H1 (cell line): ENCODE results near the gene PBLD. TPM values are rescaled to one million over a fixed set of nuclear protein-coding genes. Genes with fewer than 3 reads are reported as not detected.

Experiments used
- CTCF ChIA-PET: fragments of 300-600 bp; sonication (Branson Sonifier 250); formaldehyde crosslinking; loops from one replicate; lab custom pipeline; 2021; ENCODE audit not compliant: partially characterized antibody; lab: Charles Lee
- POLR2A ChIA-PET: fragments of 300-600 bp; sonication (Branson Sonifier 250); formaldehyde crosslinking; loops from one replicate; lab custom pipeline; 2021; ENCODE audit warnings: inconsistent platforms; ENCODE audit not compliant: partially characterized antibody; lab: Charles Lee
- DNase-seq, 2 experiments: peaks; one replicate each; pipeline versions ENCODE4 v3.0.0 to v3.0.0-alpha.2; 2010 to 2022; ENCODE audit warnings: low spot score in 2 of 2, low read depth in 1 of 2, mixed read lengths in 1 of 2
- FAIRE-seq: peaks from 2 replicates; lab custom pipeline; 2011; peaks lifted over from hg19 to GRCh38; lab: Jason Lieb, UNC
- H2AFZ ChIP-seq: 2 replicates; pipeline ENCODE4 v1.8.1; 2012; ENCODE audit warnings: low read length, inconsistent platforms
- H2AK5ac ChIP-seq: 2 replicates; pipeline ENCODE4 v1.6.1; 2013; ENCODE audit warnings: low read depth, low read length
- H2BK120ac ChIP-seq: replicated peaks from 2 replicates; pipeline ENCODE3; 2013; ENCODE audit warnings: low read depth, low read length, inconsistent platforms
- H2BK12ac ChIP-seq: 2 replicates; pipeline ENCODE4 v1.6.1; 2013; ENCODE audit warnings: low read depth, low read length
- H2BK15ac ChIP-seq: 2 replicates; pipeline ENCODE4 v1.6.1; 2013; ENCODE audit warnings: low read length
- H2BK20ac ChIP-seq: 2 replicates; pipeline ENCODE4 v1.6.1; 2013; ENCODE audit warnings: low read length
- H2BK5ac ChIP-seq: 2 replicates; pipeline ENCODE4 v1.6.1; 2013; ENCODE audit warnings: low read depth, low read length
- H3K14ac ChIP-seq: 2 replicates; pipeline ENCODE4 v1.6.1; 2013; ENCODE audit warnings: inconsistent platforms; ENCODE audit not compliant: insufficient read length
- H3K18ac ChIP-seq: 2 replicates; pipeline ENCODE4 v1.6.1; 2013; ENCODE audit warnings: low read length; ENCODE audit errors: extremely low read depth
- H3K23ac ChIP-seq: 2 replicates; pipeline ENCODE4 v1.6.1; 2013; ENCODE audit warnings: inconsistent platforms; ENCODE audit not compliant: insufficient read length
- H3K23me2 ChIP-seq: 2 replicates; pipeline ENCODE4 v1.6.1; 2013; ENCODE audit warnings: low read depth, low read length
- H3K27ac ChIP-seq: 2 replicates; pipeline ENCODE4 v1.6.1; 2011; ENCODE audit warnings: low read depth, low read length, inconsistent platforms
- H3K27me3 ChIP-seq, 4 experiments: replicated peaks in 1 of 4; 1 replicate in 1 of 4; 2 replicates in 3 of 4; pipeline versions ENCODE4 v1.6.1 to v1.8.1; 2011 to 2013; ENCODE audit warnings: low read length in 3 of 4, mild to moderate bottlenecking in 3 of 4, inconsistent platforms in 2 of 4, mixed read lengths in 2 of 4, moderate library complexity in 1 of 4; ENCODE audit not compliant: control insufficient read depth in 3 of 4, insufficient read depth in 3 of 4; ENCODE audit errors: extremely low read depth in 1 of 4
- H3K36me3 ChIP-seq, 4 experiments: 2 replicates each; pipeline versions ENCODE4 v1.6.1 to v1.8.1; 2011 to 2013; ENCODE audit warnings: mild to moderate bottlenecking in 4 of 4, low read length in 3 of 4, moderate library complexity in 2 of 4, control low read depth in 1 of 4, inconsistent platforms in 1 of 4; ENCODE audit not compliant: insufficient read depth in 4 of 4, control insufficient read depth in 2 of 4
- H3K4ac ChIP-seq: replicated peaks from 2 replicates; pipeline ENCODE3; 2013; ENCODE audit warnings: low read length, low read depth, mixed read lengths, inconsistent platforms; ENCODE audit not compliant: insufficient read length
- H3K4me1 ChIP-seq, 4 experiments: replicated peaks in 1 of 4; 1 replicate in 1 of 4; 2 replicates in 3 of 4; pipeline versions ENCODE4 v1.6.1 to v1.8.1; 2011 to 2013; ENCODE audit warnings: low read length in 3 of 4, inconsistent platforms in 2 of 4, mixed read lengths in 1 of 4; ENCODE audit not compliant: insufficient read depth in 4 of 4, control insufficient read depth in 3 of 4
- H3K4me2 ChIP-seq, 2 experiments: 2 replicates each; pipeline versions ENCODE4 v1.6.1 to v1.8.1; 2011 to 2013; ENCODE audit warnings: low read depth in 2 of 2, low read length in 2 of 2, control low read depth in 1 of 2, inconsistent platforms in 1 of 2, mild to moderate bottlenecking in 1 of 2; ENCODE audit not compliant: insufficient read depth in 1 of 2
- H3K4me3 ChIP-seq, 4 experiments: fragments of 200-600, 300-600 bp in 1 of 4; sonication (generic), shearing (Covaris generic), sonication (Bioruptor Twin) in 1 of 4; 2 replicates each; pipeline versions ENCODE4 v1.5.1 to v1.8.1; 2011 to 2016; ENCODE audit warnings: low read length in 4 of 4, low read depth in 3 of 4, control low read depth in 2 of 4, inconsistent platforms in 2 of 4, mild to moderate bottlenecking in 2 of 4, mixed read lengths in 1 of 4, moderate library complexity in 1 of 4; ENCODE audit not compliant: insufficient read depth in 2 of 4; ENCODE audit errors: extremely low read depth in 1 of 4
- H3K56ac ChIP-seq: replicated peaks from 2 replicates; pipeline ENCODE3; 2013; ENCODE audit warnings: low read depth, mild to moderate bottlenecking, mixed read lengths, low read length, inconsistent platforms; ENCODE audit not compliant: insufficient read length
- H3K79me1 ChIP-seq: 2 replicates; pipeline ENCODE4 v1.6.1; 2013; ENCODE audit warnings: low read depth, low read length, control low read depth
- H3K79me2 ChIP-seq, 2 experiments: 2 replicates each; pipeline versions ENCODE4 v1.6.1 to v1.8.1; 2012 to 2013; ENCODE audit warnings: low read length in 2 of 2, mild to moderate bottlenecking in 2 of 2, inconsistent platforms in 1 of 2; ENCODE audit not compliant: insufficient read depth in 2 of 2, control insufficient read depth in 1 of 2
- H3K9ac ChIP-seq, 4 experiments: replicated peaks in 1 of 4; 1 replicate in 1 of 4; 2 replicates in 3 of 4; pipeline versions ENCODE4 v1.6.1 to v1.8.1; 2011 to 2013; ENCODE audit warnings: low read depth in 3 of 4, low read length in 3 of 4, control low read depth in 2 of 4, mild to moderate bottlenecking in 2 of 4, moderate library complexity in 2 of 4, inconsistent platforms in 1 of 4; ENCODE audit errors: extremely low read depth in 1 of 4
- H3K9me3 ChIP-seq, 2 experiments: 2 replicates each; pipeline versions ENCODE4 v1.6.1 to v1.8.1; 2012 to 2013; ENCODE audit warnings: mild to moderate bottlenecking in 2 of 2, moderate library complexity in 2 of 2, control low read depth in 1 of 2, inconsistent platforms in 1 of 2, low read depth in 1 of 2, low read length in 1 of 2, mixed read lengths in 1 of 2; ENCODE audit not compliant: insufficient read depth in 2 of 2
- H4K20me1 ChIP-seq, 2 experiments: replicated peaks in 1 of 2; 2 replicates each; pipeline versions ENCODE3 to v1.8.1; 2011 to 2013; ENCODE audit warnings: inconsistent platforms in 2 of 2, low read length in 2 of 2, mild to moderate bottlenecking in 1 of 2; ENCODE audit not compliant: insufficient read depth in 2 of 2, control insufficient read depth in 1 of 2
- H4K5ac ChIP-seq: 2 replicates; pipeline ENCODE4 v1.6.1; 2013; ENCODE audit warnings: low read length, low read depth, mixed read lengths, inconsistent platforms; ENCODE audit not compliant: insufficient read length
- H4K8ac ChIP-seq: 2 replicates; pipeline ENCODE4 v1.8.0; 2013; ENCODE audit warnings: mild to moderate bottlenecking, moderate library complexity, low read length, inconsistent platforms; ENCODE audit not compliant: insufficient read depth; ENCODE audit errors: extremely low read depth
- H4K91ac ChIP-seq: replicated peaks from 2 replicates; pipeline ENCODE3; 2013; ENCODE audit warnings: low read length, mixed read lengths, inconsistent platforms; ENCODE audit not compliant: insufficient read length
- EGR1 ChIP-seq: IDR thresholded peaks from 2 replicates; pipeline ENCODE4 v1.6.1; 2011; ENCODE audit warnings: low read depth, low read length, borderline replicate concordance
- PHF8 ChIP-seq: fragments of 200-600 bp; sonication (generic); conservative IDR thresholded peaks from 2 replicates; pipeline ENCODE4 v1.7.1; 2012; ENCODE audit warnings: low read depth, mild to moderate bottlenecking, inconsistent platforms, low read length, moderate library complexity
- WGBS, 2 experiments: shearing (Covaris generic) in 1 of 2; methylation state at CpG; one replicate each; pipeline versions ENCODE4 v1.1.6 to v1.1.7; 2013 to 2015; ENCODE audit warnings: low lambda C conversion rate in 2 of 2, mixed read lengths in 2 of 2, inconsistent platforms in 1 of 2, low coverage in 1 of 2, missing lambda C conversion rate in 1 of 2; ENCODE audit not compliant: insufficient replicate concordance in 2 of 2, insufficient coverage in 1 of 2, insufficient read length in 1 of 2; ENCODE audit errors: extremely low coverage in 1 of 2, missing lambda C conversion rate in 1 of 2; 5-methylcytosine and 5-hydroxymethylcytosine counted together
- polyA plus RNA-seq, 7 experiments: library from polyadenylated mRNA; depleted of rRNA in 3 of 7; stranded (reverse) in 5 of 7; unstranded in 2 of 7; fragments of >200 nt in 5 of 7; fragments of 200-250 nt in 2 of 7; gene quantifications; 1 replicate in 5 of 7; 2 replicates in 1 of 7; 4 replicates in 1 of 7; pipeline versions ENCODE4 v1.2.1 to v1.2.3, GENCODE V29; 2011 to 2013; ENCODE audit warnings: missing spikeins in 2 of 7, mixed read lengths in 2 of 7
- total RNA-seq: library from RNA; stranded (reverse); fragmentation: NEBNext Ultra II Directional; extraction: Animal tissue kit (Norgen Biotek cat#: 25700); gene quantifications from 2 replicates; pipeline ENCODE4 v1.2.1, GENCODE V29; 2021

The PBLD gene
- total and polyA plus RNA-seq, 2 of the 8 experiments (the other 6 are each of a cell fraction or from before 2014, with no cell fraction given): 0.56 to 2.0 TPM

- no peak overlapping the region for H4K5ac ChIP-seq
- H3K18ac ChIP-seq: no peak overlapping the region
- FAIRE-seq: no peak
- H3K4ac ChIP-seq: no peak overlapping the region
- H3K14ac ChIP-seq: no peak overlapping the region
- no peak overlapping the region for H2BK5ac ChIP-seq
- H3K4me1 ChIP-seq: peaks cover 0 to 11% (median 6%) of the 10 kb centered on the region in 4 experiments; a peak in 3 of 7 replicates
- TF ChIP-seq EGR1: no peak
- no peak for TF ChIP-seq PHF8
- TF ChIP-seq, all 59 proteins: peak for 0
- CTCF ChIA-PET: interaction anchor here (0.8 to 4.4 kb wide), 6 partner anchors 12 to 100 kb away, joined by 3 to 17 read pairs (median 4); no protein-coding TSS in a partner anchor
- POLR2A ChIA-PET: interaction anchor here (5.9 kb wide), 1 partner anchor 84 kb away, joined by 27 read pairs; the partner anchor contains the start of genes HNRNPH3 and PBLD
- Histone ChIP-seq H3K23ac (no peak overlapping the region), H2BK15ac (no peak overlapping the region), H3K36me3 (no peaks in the 10 kb centered on the region), H3K27me3 (no peaks in the 10 kb centered on the region), H3K79me2 (no peaks in the 10 kb centered on the region), H2BK120ac (no peak overlapping the region), H3K27ac (no peak overlapping the region), H4K91ac (no peak overlapping the region), H3K23me2 (no peaks in the 10 kb centered on the region), H2BK12ac (no peak overlapping the region), H2BK20ac (no peak overlapping the region), H3K9ac (no peak overlapping the region), H3K4me3 (no peak overlapping the region), H4K8ac (no peak overlapping the region), H2AK5ac (no peak overlapping the region), H2AFZ (no peak overlapping the region), H3K4me2 (no peak overlapping the region), H4K20me1 (no peaks in the 10 kb centered on the region), H3K9me3 (no peaks in the 10 kb centered on the region), H3K79me1 (no peaks in the 10 kb centered on the region), H3K56ac (no peak overlapping the region)
- DNase-seq: no peak
- WGBS, 2 experiments: 91% methylated on average over 4 of the region's 4 CpGs; no CpG with 5 or more reads in 1 of the 2 experiments
These were observed 83.4 kb downstream of the PBLD start for GRCh38 chr10:68249297-68249696.
